HCT116 (cell line): Measurements from ENCODE around the gene TGFBRAP1. TPM values are rescaled to one million over a fixed set of nuclear protein-coding genes. Genes with fewer than 3 reads are reported as not detected.

Source experiments
- ATAC-seq: fragments of 200-7000 bp; cut with Tn5 transposase; 2 replicates; pipeline ENCODE4 v1.9.1; 2020; ENCODE audit warnings: mild to moderate bottlenecking, moderate library complexity
- BruUV-seq: library from RNA; stranded (reverse); fragments of 400-500 nt; replicated peaks from 2 replicates; lab custom pipeline; 2021; lab: Mats Ljungman, UMichigan
- CTCF ChIA-PET: fragments of 300-600 bp; sonication (Branson Sonifier 250); formaldehyde crosslinking; loops from one replicate; lab custom pipeline; 2021; ENCODE audit warnings: antibody characterized with exemption; lab: Charles Lee
- POLR2A ChIA-PET: fragments of 300-600, 350-600 bp; sonication (Branson Sonifier 250); formaldehyde crosslinking; loops from one replicate; lab custom pipeline; 2021; ENCODE audit warnings: antibody characterized with exemption; lab: Charles Lee
- RAD21 ChIA-PET, 2 experiments: fragments of 300-600 bp; sonication (Branson Sonifier 250); formaldehyde crosslinking; loops; one replicate each; lab custom pipeline; 2023; ENCODE audit warnings: low total read pairs in 2 of 2; ENCODE audit not compliant: uncharacterized antibody in 2 of 2, unreplicated experiment in 2 of 2, low non-redundant PET in 1 of 2; lab: Charles Lee
- DNase-seq: peaks from one replicate; pipeline ENCODE4 v3.0.0-alpha.2; 2010; ENCODE audit warnings: low read depth, low spot score
- H2AFZ ChIP-seq: fragments of 200-600 bp; shearing (Covaris generic), sonication (generic); 2 replicates; pipeline ENCODE4 v1.6.1; 2017; ENCODE audit warnings: low read depth, mixed run types, mixed read lengths, antibody characterized with exemption, low read length; ENCODE audit not compliant: poor library complexity, severe bottlenecking
- H3K27ac ChIP-seq: 2 replicates; pipeline ENCODE4 v1.5.1; 2012; ENCODE audit warnings: low read depth, low read length
- H3K27me3 ChIP-seq: fragments of 200-600 bp; sonication (generic); 2 replicates; pipeline ENCODE4 v1.6.1; 2016; ENCODE audit warnings: mixed run types, low read length, mixed read lengths; ENCODE audit not compliant: insufficient read depth
- H3K36me3 ChIP-seq, 2 experiments: fragments of 200-500 bp in 1 of 2; fragments of 200-600 bp in 1 of 2; sonication (Bioruptor generic) in 1 of 2; sonication (generic) in 1 of 2; 2 replicates each; pipeline versions ENCODE4 v1.5.1 to v1.6.1; 2014 to 2016; ENCODE audit warnings: low read length in 2 of 2, inconsistent platforms in 1 of 2, mixed read lengths in 1 of 2, mixed run types in 1 of 2; ENCODE audit not compliant: insufficient read depth in 2 of 2, control insufficient read depth in 1 of 2
- H3K4me1 ChIP-seq, 2 experiments: fragments of 200-600 bp in 1 of 2; sonication (generic) in 1 of 2; 2 replicates each; pipeline versions ENCODE4 v1.5.1 to v1.6.1; 2012 to 2017; ENCODE audit warnings: low read length in 2 of 2, inconsistent platforms in 1 of 2, mild to moderate bottlenecking in 1 of 2, mixed read lengths in 1 of 2, mixed run types in 1 of 2, moderate library complexity in 1 of 2; ENCODE audit not compliant: insufficient read depth in 2 of 2, control insufficient read depth in 1 of 2
- H3K4me2 ChIP-seq: fragments of 200-600 bp; sonication (generic); 2 replicates; pipeline ENCODE4 v1.6.1; 2017; ENCODE audit warnings: mixed run types, low read length, mixed read lengths
- H3K4me3 ChIP-seq, 2 experiments: fragments of 200-600 bp in 1 of 2; sonication (generic) in 1 of 2; replicated peaks in 1 of 2; 2 replicates each; pipeline ENCODE4 v1.5.1; 2011 to 2016; ENCODE audit warnings: low read length in 2 of 2, control low read depth in 1 of 2, low read depth in 1 of 2, mild to moderate bottlenecking in 1 of 2, mixed read lengths in 1 of 2, mixed run types in 1 of 2
- H3K79me2 ChIP-seq: fragments of 200-600 bp; sonication (generic); 2 replicates; pipeline ENCODE4 v1.6.1; 2017; ENCODE audit warnings: mild to moderate bottlenecking, mixed run types, low read length, moderate library complexity, mixed read lengths; ENCODE audit not compliant: insufficient read depth
- H3K9ac ChIP-seq: fragments of 200-600 bp; sonication (generic); 2 replicates; pipeline ENCODE4 v1.6.1; 2016; ENCODE audit warnings: low read length, mixed read lengths
- H3K9me2 ChIP-seq: fragments of 200-600 bp; sonication (generic), shearing (Covaris generic); 2 replicates; pipeline ENCODE4 v1.6.1; 2017; ENCODE audit warnings: mixed run types, mild to moderate bottlenecking, moderate library complexity; ENCODE audit not compliant: insufficient read depth
- H3K9me3 ChIP-seq, 2 experiments: fragments of 200-500 bp in 1 of 2; fragments of 200-600 bp in 1 of 2; sonication (Bioruptor generic) in 1 of 2; sonication (generic) in 1 of 2; 2 replicates each; pipeline ENCODE4 v1.6.1; 2014 to 2017; ENCODE audit warnings: low read length in 2 of 2, mixed read lengths in 2 of 2, inconsistent platforms in 1 of 2, low read depth in 1 of 2, mild to moderate bottlenecking in 1 of 2, mixed run types in 1 of 2, moderate library complexity in 1 of 2; ENCODE audit not compliant: control insufficient read depth in 1 of 2, insufficient read depth in 1 of 2
- H4K20me1 ChIP-seq: fragments of 200-600 bp; sonication (generic), shearing (Covaris generic); 2 replicates; pipeline ENCODE4 v1.6.1; 2017; ENCODE audit warnings: mixed run types, mild to moderate bottlenecking, moderate library complexity; ENCODE audit not compliant: insufficient read depth
- EGR1 ChIP-seq: IDR thresholded peaks from 2 replicates; pipeline ENCODE4 v1.6.1; 2012; ENCODE audit warnings: low read depth
- ELF1 ChIP-seq: IDR thresholded peaks from 2 replicates; pipeline ENCODE4 v1.6.1; 2012; ENCODE audit warnings: low read depth, borderline replicate concordance
- POLR2A ChIP-seq: IDR thresholded peaks from 2 replicates; pipeline ENCODE4 v1.7.0; 2011; ENCODE audit warnings: borderline replicate concordance; ENCODE audit not compliant: insufficient read depth, insufficient read length; ENCODE audit errors: extremely low read depth
- RAD21 ChIP-seq: IDR thresholded peaks from 2 replicates; pipeline ENCODE4 v1.6.1; 2012; ENCODE audit warnings: low read depth, mild to moderate bottlenecking
- SP1 ChIP-seq: IDR thresholded peaks from 2 replicates; pipeline ENCODE4 v1.6.1; 2012; ENCODE audit warnings: low read depth
- SRF ChIP-seq: IDR thresholded peaks from 2 replicates; pipeline ENCODE4 v1.6.1; 2012; ENCODE audit warnings: low read depth
- YY1 ChIP-seq: IDR thresholded peaks from 2 replicates; pipeline ENCODE4 v1.6.1; 2011; ENCODE audit warnings: low read length, low read depth, moderate library complexity, mild to moderate bottlenecking; ENCODE audit not compliant: insufficient replicate concordance; ENCODE audit errors: extremely low read depth
- ZFX ChIP-seq: fragments of 450-650 bp; IDR thresholded peaks from 2 replicates; pipeline ENCODE4 v1.6.1; 2017
- intact Hi-C: fragments of 100-400 bp; cut with micrococcal nuclease; formaldehyde crosslinking; loops from 2 replicates; pipeline ENCODE4 v1.10.0; 2022
- total RNA-seq: library from RNA; stranded (reverse); gene quantifications from one replicate; pipeline ENCODE4 v1.2.1, GENCODE V29; 2021; ENCODE audit not compliant: unreplicated experiment
- TF ChIP-seq, protein P1 (sequence below): IDR thresholded peaks from 2 replicates; pipeline ENCODE4 v1.6.1; 2012; ENCODE audit warnings: low read depth
- TF ChIP-seq, protein P2 (sequence below): IDR thresholded peaks from 2 replicates; pipeline ENCODE4 v1.6.1; 2012

TGFBRAP1 gene
- total RNA-seq, 1 experiment from 2014 or later, result 18.3 TPM

DNA sequence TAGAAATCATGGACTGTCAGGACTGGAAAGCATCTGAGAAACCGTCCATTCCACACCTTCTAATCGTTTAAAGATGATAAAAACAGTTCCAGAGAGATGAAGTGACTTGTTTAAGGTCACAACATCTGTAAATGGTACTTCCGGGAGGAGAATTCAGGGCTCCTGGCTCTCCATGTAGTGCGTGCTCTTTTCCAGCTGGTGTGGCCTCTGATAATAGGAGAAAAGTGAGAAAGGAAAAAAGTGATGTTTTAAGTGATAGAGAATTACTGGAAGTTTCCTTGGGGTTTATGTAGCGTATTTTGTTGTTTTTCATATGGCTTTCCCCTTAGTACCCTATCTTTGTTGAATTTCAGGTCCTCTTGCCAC, 8.5 kb upstream of the TGFBRAP1 start:
- RAD21 ChIA-PET, result no interaction called here

More for the DNA sequence above, 8.5 kb upstream of the TGFBRAP1 start:
- H3K4me2 ChIP-seq, result peak overlapping the region; percentile 85
- H2AFZ ChIP-seq, result no peak overlapping the region
- no peaks in the 10 kb centered on the region for H3K9me3 ChIP-seq
- no peaks in the 10 kb centered on the region for H4K20me1 ChIP-seq
- H3K36me3 ChIP-seq, result peaks cover 20 to 27% of the 10 kb centered on the region in 2 experiments; a peak in 3 of 4 replicates
- ChIA-PET POLR2A (no interaction called here), CTCF (no interaction called here)
- peaks cover 7 to 17% of the 10 kb centered on the region in 2 experiments for H3K4me1 ChIP-seq
- peak overlapping the region; percentile 92 for H3K9ac ChIP-seq
- no peaks in the 10 kb centered on the region for H3K27me3 ChIP-seq
- intact Hi-C loops, result loop anchor here (5.0 kb wide), 1 partner anchor 64 kb away; no protein-coding TSS in a partner anchor
- H3K79me2 ChIP-seq, result peaks cover 67% of the 10 kb centered on the region
- peak; percentile 38 for ATAC-seq
- DNase-seq, result no peak
- no peaks in the 10 kb centered on the region for H3K9me2 ChIP-seq
- peak overlapping the region; percentile 89 to 93 for H3K4me3 ChIP-seq
- TF ChIP-seq SRF (no peak), EGR1 (no peak), ELF1 (no peak), RAD21 (no peak), YY1 (no peak), ZFX (no peak), SP1 (no peak), POLR2A (no peak)
- TF ChIP-seq, protein P1, sequence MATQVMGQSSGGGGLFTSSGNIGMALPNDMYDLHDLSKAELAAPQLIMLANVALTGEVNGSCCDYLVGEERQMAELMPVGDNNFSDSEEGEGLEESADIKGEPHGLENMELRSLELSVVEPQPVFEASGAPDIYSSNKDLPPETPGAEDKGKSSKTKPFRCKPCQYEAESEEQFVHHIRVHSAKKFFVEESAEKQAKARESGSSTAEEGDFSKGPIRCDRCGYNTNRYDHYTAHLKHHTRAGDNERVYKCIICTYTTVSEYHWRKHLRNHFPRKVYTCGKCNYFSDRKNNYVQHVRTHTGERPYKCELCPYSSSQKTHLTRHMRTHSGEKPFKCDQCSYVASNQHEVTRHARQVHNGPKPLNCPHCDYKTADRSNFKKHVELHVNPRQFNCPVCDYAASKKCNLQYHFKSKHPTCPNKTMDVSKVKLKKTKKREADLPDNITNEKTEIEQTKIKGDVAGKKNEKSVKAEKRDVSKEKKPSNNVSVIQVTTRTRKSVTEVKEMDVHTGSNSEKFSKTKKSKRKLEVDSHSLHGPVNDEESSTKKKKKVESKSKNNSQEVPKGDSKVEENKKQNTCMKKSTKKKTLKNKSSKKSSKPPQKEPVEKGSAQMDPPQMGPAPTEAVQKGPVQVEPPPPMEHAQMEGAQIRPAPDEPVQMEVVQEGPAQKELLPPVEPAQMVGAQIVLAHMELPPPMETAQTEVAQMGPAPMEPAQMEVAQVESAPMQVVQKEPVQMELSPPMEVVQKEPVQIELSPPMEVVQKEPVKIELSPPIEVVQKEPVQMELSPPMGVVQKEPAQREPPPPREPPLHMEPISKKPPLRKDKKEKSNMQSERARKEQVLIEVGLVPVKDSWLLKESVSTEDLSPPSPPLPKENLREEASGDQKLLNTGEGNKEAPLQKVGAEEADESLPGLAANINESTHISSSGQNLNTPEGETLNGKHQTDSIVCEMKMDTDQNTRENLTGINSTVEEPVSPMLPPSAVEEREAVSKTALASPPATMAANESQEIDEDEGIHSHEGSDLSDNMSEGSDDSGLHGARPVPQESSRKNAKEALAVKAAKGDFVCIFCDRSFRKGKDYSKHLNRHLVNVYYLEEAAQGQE, result no peak
- TF ChIP-seq, protein P2, sequence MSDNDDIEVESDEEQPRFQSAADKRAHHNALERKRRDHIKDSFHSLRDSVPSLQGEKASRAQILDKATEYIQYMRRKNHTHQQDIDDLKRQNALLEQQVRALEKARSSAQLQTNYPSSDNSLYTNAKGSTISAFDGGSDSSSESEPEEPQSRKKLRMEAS, result no peak
- H3K27ac ChIP-seq, result peak overlapping the region; percentile 44
- BruUV-seq, result no TSS peak
